DOHH2 (cell line): Measurements from ENCODE around the gene FRMD4B.

Experiments used
- H3F3A ChIP-seq: fragments of 200-600 bp; sonication (generic), shearing (Covaris generic); 2 replicates; pipeline ENCODE4 v1.6.0; 2016; ENCODE audit warnings: antibody characterized with exemption, mild to moderate bottlenecking; ENCODE audit not compliant: control insufficient read depth, insufficient read depth
- H3K27ac ChIP-seq: fragments of 200-600 bp; sonication (generic); 2 replicates; pipeline ENCODE4 v1.5.1; 2014; ENCODE audit warnings: low read depth, mild to moderate bottlenecking, low read length, moderate library complexity
- H3K27me3 ChIP-seq: fragments of 200-600 bp; sonication (generic); 2 replicates; pipeline ENCODE4 v1.6.1; 2014; ENCODE audit warnings: mild to moderate bottlenecking, low read length, mixed read lengths; ENCODE audit not compliant: control insufficient read depth
- H3K36me3 ChIP-seq: fragments of 200-600 bp; sonication (generic); 2 replicates; pipeline ENCODE4 v1.6.1; 2014; ENCODE audit warnings: mild to moderate bottlenecking, low read length, moderate library complexity, mixed read lengths; ENCODE audit not compliant: control insufficient read depth
- H3K4me1 ChIP-seq: fragments of 200-600 bp; sonication (generic); 2 replicates; pipeline ENCODE4 v1.6.1; 2014; ENCODE audit warnings: mild to moderate bottlenecking, low read length, mixed read lengths; ENCODE audit not compliant: control insufficient read depth
- H3K4me2 ChIP-seq: fragments of 200-600 bp; sonication (generic); 2 replicates; pipeline ENCODE4 v1.6.0; 2014; ENCODE audit warnings: mild to moderate bottlenecking, low read length, moderate library complexity
- H3K4me3 ChIP-seq: fragments of 200-600 bp; sonication (generic); 2 replicates; pipeline ENCODE4 v1.5.1; 2014; ENCODE audit warnings: mild to moderate bottlenecking, low read length, mixed read lengths
- H3K79me2 ChIP-seq: fragments of 200-600 bp; sonication (generic); 2 replicates; pipeline ENCODE4 v1.6.1; 2014; ENCODE audit warnings: mild to moderate bottlenecking, low read length, mixed read lengths; ENCODE audit not compliant: control insufficient read depth
- H3K9me2 ChIP-seq: fragments of 200-600 bp; sonication (generic); replicated peaks from 2 replicates; pipeline ENCODE4 v1.6.1; 2014; ENCODE audit warnings: mild to moderate bottlenecking, low read length, mixed read lengths; ENCODE audit not compliant: control insufficient read depth
- H3K9me3 ChIP-seq: fragments of 200-600 bp; sonication (generic); 2 replicates; pipeline ENCODE4 v1.6.1; 2014; ENCODE audit warnings: antibody characterized with exemption, low read length, mixed read lengths; ENCODE audit not compliant: control insufficient read depth, insufficient read depth
- H4K20me1 ChIP-seq: fragments of 200-600 bp; sonication (generic); 2 replicates; pipeline ENCODE4 v1.6.0; 2014; ENCODE audit warnings: low read depth, mild to moderate bottlenecking, antibody characterized with exemption, low read length, moderate library complexity; ENCODE audit not compliant: control insufficient read depth, insufficient read depth
- EZH2phosphoT487 ChIP-seq: fragments of 200-600 bp; sonication (generic); IDR thresholded peaks from 2 replicates; pipeline ENCODE4 v1.6.1; 2017; ENCODE audit warnings: borderline replicate concordance, mild to moderate bottlenecking, antibody characterized with exemption, low read length, moderate library complexity, mixed read lengths
- TF ChIP-seq, protein P1 (sequence below): fragments of 200-600 bp; sonication (generic); IDR thresholded peaks from one replicate; pipeline ENCODE4 v1.5.1; 2014; ENCODE audit warnings: antibody characterized with exemption, mild to moderate bottlenecking, low read depth, low read length; ENCODE audit not compliant: poor library complexity, severe bottlenecking

Gene FRMD4B

GRCh38 chr3:69370901-69371301, 15.0 kb downstream of the FRMD4B start:
- Histone ChIP-seq H4K20me1 (no peaks in the 10 kb centered on the region), H3F3A (no peaks in the 10 kb centered on the region), H3K4me2 (no peak overlapping the region), H3K4me1 (no peaks in the 10 kb centered on the region), H3K36me3 (no peaks in the 10 kb centered on the region), H3K79me2 (no peaks in the 10 kb centered on the region), H3K4me3 (no peak overlapping the region), H3K9me3 (no peaks in the 10 kb centered on the region), H3K27me3 (peaks cover 21% of the 10 kb centered on the region), H3K27ac (no peak overlapping the region), H3K9me2 (no peaks in the 10 kb centered on the region)
- no peak for TF ChIP-seq EZH2phosphoT487
- TF ChIP-seq, protein P1, sequence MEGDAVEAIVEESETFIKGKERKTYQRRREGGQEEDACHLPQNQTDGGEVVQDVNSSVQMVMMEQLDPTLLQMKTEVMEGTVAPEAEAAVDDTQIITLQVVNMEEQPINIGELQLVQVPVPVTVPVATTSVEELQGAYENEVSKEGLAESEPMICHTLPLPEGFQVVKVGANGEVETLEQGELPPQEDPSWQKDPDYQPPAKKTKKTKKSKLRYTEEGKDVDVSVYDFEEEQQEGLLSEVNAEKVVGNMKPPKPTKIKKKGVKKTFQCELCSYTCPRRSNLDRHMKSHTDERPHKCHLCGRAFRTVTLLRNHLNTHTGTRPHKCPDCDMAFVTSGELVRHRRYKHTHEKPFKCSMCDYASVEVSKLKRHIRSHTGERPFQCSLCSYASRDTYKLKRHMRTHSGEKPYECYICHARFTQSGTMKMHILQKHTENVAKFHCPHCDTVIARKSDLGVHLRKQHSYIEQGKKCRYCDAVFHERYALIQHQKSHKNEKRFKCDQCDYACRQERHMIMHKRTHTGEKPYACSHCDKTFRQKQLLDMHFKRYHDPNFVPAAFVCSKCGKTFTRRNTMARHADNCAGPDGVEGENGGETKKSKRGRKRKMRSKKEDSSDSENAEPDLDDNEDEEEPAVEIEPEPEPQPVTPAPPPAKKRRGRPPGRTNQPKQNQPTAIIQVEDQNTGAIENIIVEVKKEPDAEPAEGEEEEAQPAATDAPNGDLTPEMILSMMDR: no peak

DNA sequence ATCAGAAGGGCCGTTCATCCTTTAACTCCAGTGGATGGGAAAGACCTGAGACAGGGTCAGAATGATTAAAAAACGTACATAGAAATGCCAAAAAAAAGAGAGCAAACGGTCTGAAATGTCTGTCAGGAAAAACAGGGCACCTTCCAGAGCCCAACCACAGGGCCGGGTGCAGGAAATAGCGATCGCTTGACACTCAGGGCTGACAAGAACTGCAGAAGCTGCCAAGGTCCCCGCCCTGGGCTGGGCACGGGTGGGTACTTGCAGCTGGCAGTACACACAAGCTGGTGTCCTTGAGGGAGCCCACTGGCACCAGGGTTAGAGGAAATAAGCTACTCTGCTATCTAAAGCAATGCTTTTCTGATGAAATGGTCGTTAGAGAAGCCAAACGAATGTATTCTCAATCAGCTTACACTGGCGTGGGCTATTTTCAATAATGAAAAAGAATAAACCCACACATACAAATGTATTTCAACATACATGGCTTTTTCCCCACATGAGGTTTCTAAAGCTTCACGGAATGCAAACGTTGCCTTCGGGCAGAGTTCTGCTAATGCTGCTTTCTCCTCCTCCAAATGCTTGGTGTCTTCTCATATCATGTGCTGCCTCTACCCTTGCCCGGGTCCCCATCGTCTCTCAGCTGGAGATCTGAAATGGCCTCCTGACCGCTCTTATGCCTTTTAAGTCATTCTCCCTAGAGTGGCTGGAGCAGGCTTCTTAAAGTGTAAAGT, 15.6 kb downstream of the FRMD4B start:
- no peaks in the 10 kb centered on the region for H3K79me2 ChIP-seq
- H3K9me2 ChIP-seq: no peaks in the 10 kb centered on the region
- TF ChIP-seq EZH2phosphoT487: no peak
- TF ChIP-seq, protein P1: no peak
- no peak overlapping the region for H3K4me2 ChIP-seq
- no peak overlapping the region for H3K4me3 ChIP-seq
- H3F3A ChIP-seq: no peaks in the 10 kb centered on the region
- H3K27me3 ChIP-seq: peaks cover 21% of the 10 kb centered on the region
- H3K27ac ChIP-seq: no peak overlapping the region
- H3K36me3 ChIP-seq: no peaks in the 10 kb centered on the region
- H4K20me1 ChIP-seq: no peaks in the 10 kb centered on the region
- no peaks in the 10 kb centered on the region for H3K4me1 ChIP-seq
- no peaks in the 10 kb centered on the region for H3K9me3 ChIP-seq

GRCh38 chr3:69368129-69368741, 17.7 kb downstream of the FRMD4B start:
- no peaks in the 10 kb centered on the region for H3K36me3 ChIP-seq
- TF ChIP-seq EZH2phosphoT487: no peak
- TF ChIP-seq, protein P1: no peak
- no peaks in the 10 kb centered on the region for H3K9me2 ChIP-seq
- H4K20me1 ChIP-seq: no peaks in the 10 kb centered on the region
- no peaks in the 10 kb centered on the region for H3K9me3 ChIP-seq
- no peak overlapping the region for H3K4me2 ChIP-seq
- no peaks in the 10 kb centered on the region for H3F3A ChIP-seq
- no peak overlapping the region for H3K27ac ChIP-seq
- H3K79me2 ChIP-seq: no peaks in the 10 kb centered on the region
- H3K4me1 ChIP-seq: no peaks in the 10 kb centered on the region
- H3K27me3 ChIP-seq: peaks cover 21% of the 10 kb centered on the region
- H3K4me3 ChIP-seq: no peak overlapping the region
